Measurements from ENCODE around the gene DLGAP4.

GRCh38 chr20:36499723-36500501 is 193.8 kb downstream of the DLGAP4 start:
- TF ChIP-seq, protein P1, sequence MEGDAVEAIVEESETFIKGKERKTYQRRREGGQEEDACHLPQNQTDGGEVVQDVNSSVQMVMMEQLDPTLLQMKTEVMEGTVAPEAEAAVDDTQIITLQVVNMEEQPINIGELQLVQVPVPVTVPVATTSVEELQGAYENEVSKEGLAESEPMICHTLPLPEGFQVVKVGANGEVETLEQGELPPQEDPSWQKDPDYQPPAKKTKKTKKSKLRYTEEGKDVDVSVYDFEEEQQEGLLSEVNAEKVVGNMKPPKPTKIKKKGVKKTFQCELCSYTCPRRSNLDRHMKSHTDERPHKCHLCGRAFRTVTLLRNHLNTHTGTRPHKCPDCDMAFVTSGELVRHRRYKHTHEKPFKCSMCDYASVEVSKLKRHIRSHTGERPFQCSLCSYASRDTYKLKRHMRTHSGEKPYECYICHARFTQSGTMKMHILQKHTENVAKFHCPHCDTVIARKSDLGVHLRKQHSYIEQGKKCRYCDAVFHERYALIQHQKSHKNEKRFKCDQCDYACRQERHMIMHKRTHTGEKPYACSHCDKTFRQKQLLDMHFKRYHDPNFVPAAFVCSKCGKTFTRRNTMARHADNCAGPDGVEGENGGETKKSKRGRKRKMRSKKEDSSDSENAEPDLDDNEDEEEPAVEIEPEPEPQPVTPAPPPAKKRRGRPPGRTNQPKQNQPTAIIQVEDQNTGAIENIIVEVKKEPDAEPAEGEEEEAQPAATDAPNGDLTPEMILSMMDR (IDR thresholded peaks at IDR 0.05): no peak
- TF ChIP-seq POLR2A (IDR thresholded peaks at IDR 0.05) (no peak), POLR2AphosphoS5 (IDR thresholded peaks at IDR 0.05; ENCODE audit: insufficient read depth in 1 of 2, low read depth in 1 of 2) (no peak)
